OCI-LY3 (cell line): ENCODE results near the gene ARL8B.

Source experiments
- H2AFZ ChIP-seq: fragments of 200-600, 300-600 bp; shearing (Covaris generic); 2 replicates; pipeline ENCODE4 v1.6.0; 2014; ENCODE audit warnings: antibody characterized with exemption, low read depth, low read length
- H3K27ac ChIP-seq: fragments of 200-600, 300-600 bp; sonication (generic); 2 replicates; pipeline ENCODE4 v1.5.1; 2014; ENCODE audit warnings: mild to moderate bottlenecking, low read length, moderate library complexity, mixed read lengths
- H3K27me3 ChIP-seq: fragments of 200-600, 300-600 bp; sonication (generic); 2 replicates; pipeline ENCODE4 v1.6.1; 2014; ENCODE audit warnings: low read depth, low read length, mixed read lengths
- H3K36me3 ChIP-seq: fragments of 200-600, 300-600 bp; sonication (generic); replicated peaks from 2 replicates; pipeline ENCODE3; 2014; ENCODE audit warnings: low read depth, low read length, mixed read lengths
- H3K4me1 ChIP-seq: fragments of 300-600, 200-600 bp; sonication (generic); 2 replicates; pipeline ENCODE4 v1.6.1; 2014; ENCODE audit warnings: low read length, mixed read lengths
- H3K4me2 ChIP-seq: fragments of 200-600, 300-600 bp; sonication (generic); 2 replicates; pipeline ENCODE4 v1.6.1; 2014; ENCODE audit warnings: low read length, mixed read lengths
- H3K4me3 ChIP-seq: fragments of 300-600, 200-600 bp; sonication (generic); 2 replicates; pipeline ENCODE4 v1.5.1; 2014; ENCODE audit warnings: antibody characterized with exemption, mild to moderate bottlenecking, low read length, moderate library complexity
- H3K79me2 ChIP-seq: fragments of 300-600, 200-600 bp; shearing (Covaris generic); 2 replicates; pipeline ENCODE4 v1.6.1; 2014; ENCODE audit warnings: mild to moderate bottlenecking, low read length, mixed read lengths
- H3K9ac ChIP-seq: fragments of 300-600, 200-600 bp; shearing (Covaris generic); 2 replicates; pipeline ENCODE4 v1.6.0; 2014; ENCODE audit warnings: mild to moderate bottlenecking, low read length, moderate library complexity
- H3K9me3 ChIP-seq: fragments of 200-600, 300-600 bp; shearing (Covaris generic); 2 replicates; pipeline ENCODE4 v1.6.1; 2014; ENCODE audit warnings: low read length, mixed read lengths; ENCODE audit not compliant: insufficient read depth
- H4K20me1 ChIP-seq: fragments of 200-600, 300-600 bp; sonication (generic); 2 replicates; pipeline ENCODE4 v1.6.1; 2016; ENCODE audit warnings: low read length, mixed read lengths; ENCODE audit not compliant: insufficient read depth
- CTCF ChIP-seq: fragments of 200-600, 300-600 bp; sonication (generic); IDR thresholded peaks from 2 replicates; pipeline ENCODE4 v1.5.1; 2014; ENCODE audit warnings: antibody characterized with exemption, low read length, low read depth
- EZH2phosphoT487 ChIP-seq: fragments of 200-600 bp; shearing (Covaris generic); IDR thresholded peaks from 2 replicates; pipeline ENCODE4 v1.6.1; 2018; ENCODE audit warnings: antibody characterized with exemption, mixed run types, low read depth

ARL8B gene

GRCh38 chr3:5214352-5214751 lies 92.3 kb downstream of the ARL8B start:
- Histone ChIP-seq H3K4me2 (no peak overlapping the region), H3K9me3 (no peaks in the 10 kb centered on the region), H4K20me1 (peaks cover 73% of the 10 kb centered on the region), H3K27ac (no peak overlapping the region), H3K4me3 (no peak overlapping the region), H3K27me3 (no peaks in the 10 kb centered on the region), H2AFZ (no peak overlapping the region), H3K36me3 (peaks cover 93% of the 10 kb centered on the region), H3K79me2 (peaks cover 11% of the 10 kb centered on the region), H3K4me1 (no peaks in the 10 kb centered on the region), H3K9ac (no peak overlapping the region)
- TF ChIP-seq EZH2phosphoT487 (no peak), CTCF (no peak)

- Histone ChIP-seq H3K4me3 (no peak overlapping the region), H2AFZ (no peak overlapping the region), H3K27me3 (no peaks in the 10 kb centered on the region), H3K4me1 (no peaks in the 10 kb centered on the region), H3K27ac (no peak overlapping the region), H3K79me2 (no peaks in the 10 kb centered on the region; the same call in 1 of the 2 replicates), H3K9ac (no peak overlapping the region), H3K36me3 (peaks cover 74% of the 10 kb centered on the region), H3K9me3 (no peaks in the 10 kb centered on the region), H3K4me2 (no peak overlapping the region), H4K20me1 (peaks cover 50% of the 10 kb centered on the region)
- no peak for TF ChIP-seq CTCF
- TF ChIP-seq EZH2phosphoT487 = no peak
Measured at GRCh38 chr3:5217824-5218595, 95.9 kb downstream of the ARL8B start.

- Histone ChIP-seq H3K4me3 (no peak overlapping the region), H3K4me2 (no peak overlapping the region), H3K36me3 (peaks cover 66% of the 10 kb centered on the region), H2AFZ (no peak overlapping the region), H4K20me1 (peaks cover 42% of the 10 kb centered on the region), H3K9me3 (no peaks in the 10 kb centered on the region), H3K79me2 (no peaks in the 10 kb centered on the region; the same call in 1 of the 2 replicates), H3K4me1 (no peaks in the 10 kb centered on the region), H3K27ac (no peak overlapping the region), H3K27me3 (no peaks in the 10 kb centered on the region), H3K9ac (no peak overlapping the region)
- TF ChIP-seq EZH2phosphoT487 (no peak), CTCF (no peak)
Measured at GRCh38 chr3:5218815-5219214, 96.7 kb downstream of the ARL8B start.

GRCh38 chr3:5219216-5219615 lies 97.1 kb downstream of the ARL8B start:
- H3K4me3 ChIP-seq = no peak overlapping the region
- H3K79me2 ChIP-seq = no peaks in the 10 kb centered on the region; the same call in 1 of the 2 replicates
- H4K20me1 ChIP-seq = peaks cover 38% of the 10 kb centered on the region
- no peak overlapping the region for H3K9ac ChIP-seq
- no peak overlapping the region for H3K27ac ChIP-seq
- no peaks in the 10 kb centered on the region for H3K27me3 ChIP-seq
- H3K4me1 ChIP-seq = no peaks in the 10 kb centered on the region
- H3K4me2 ChIP-seq = no peak overlapping the region
- no peak overlapping the region for H2AFZ ChIP-seq
- no peaks in the 10 kb centered on the region for H3K9me3 ChIP-seq
- peaks cover 62% of the 10 kb centered on the region for H3K36me3 ChIP-seq
- TF ChIP-seq EZH2phosphoT487 (no peak), CTCF (no peak)
